IMR-90 (cell line): ENCODE results near the gene CPLX3. TPM values are rescaled to one million over a fixed set of nuclear protein-coding genes. Genes with fewer than 3 reads are reported as not detected.

ENCODE experiments used
- ATAC-seq: fragments of 200-7000 bp; cut with Tn5 transposase; 2 replicates; pipeline ENCODE4 v1.9.1; 2020; ENCODE audit warnings: low read depth, mild to moderate bottlenecking, moderate library complexity
- BruUV-seq: library from RNA; stranded (reverse); fragments of 400-500 nt; replicated peaks from 2 replicates; lab custom pipeline; 2021; lab: Mats Ljungman, UMichigan
- CTCF ChIA-PET: fragments of 300-600 bp; formaldehyde crosslinking; extraction: SDS; loops from one replicate; lab custom pipeline; 2021; ENCODE audit warnings: antibody characterized with exemption; lab: Yijun Ruan, JAX
- POLR2A ChIA-PET: fragments of 300-600 bp; sonication (Branson Sonifier 250); formaldehyde crosslinking; loops from one replicate; lab custom pipeline; 2022; ENCODE audit warnings: antibody characterized with exemption; ENCODE audit not compliant: unreplicated experiment; lab: Charles Lee
- DNase-seq: peaks from one replicate; pipeline ENCODE4 v3.0.0; 2013
- H2AFZ ChIP-seq: replicated peaks from 2 replicates; pipeline ENCODE3; 2013; ENCODE audit warnings: low read length, mild to moderate bottlenecking; ENCODE audit not compliant: poor library complexity
- H2AK5ac ChIP-seq: 2 replicates; pipeline ENCODE4 v1.6.1; 2013; ENCODE audit warnings: low read depth, low read length, inconsistent platforms
- H2AK9ac ChIP-seq: replicated peaks from 2 replicates; pipeline ENCODE3; 2013; ENCODE audit warnings: mild to moderate bottlenecking, low read depth, low read length, moderate library complexity; ENCODE audit not compliant: poor library complexity
- H2BK120ac ChIP-seq: 2 replicates; pipeline ENCODE4 v1.6.1; 2013; ENCODE audit warnings: low read depth, low read length, inconsistent platforms
- H2BK15ac ChIP-seq: 3 replicates; pipeline ENCODE4 v1.6.1; 2013; ENCODE audit warnings: low read depth, low read length, inconsistent platforms
- H2BK20ac ChIP-seq: 2 replicates; pipeline ENCODE4 v1.6.1; 2013; ENCODE audit warnings: low read depth, mild to moderate bottlenecking, inconsistent platforms, low read length, moderate library complexity
- H2BK5ac ChIP-seq: 2 replicates; pipeline ENCODE4 v1.6.1; 2013; ENCODE audit warnings: mild to moderate bottlenecking, low read depth, low read length, inconsistent platforms; ENCODE audit not compliant: poor library complexity, severe bottlenecking
- H3K14ac ChIP-seq: replicated peaks from 2 replicates; pipeline ENCODE4 v1.6.1; 2013; ENCODE audit warnings: low read depth, low read length, inconsistent platforms
- H3K18ac ChIP-seq: 2 replicates; pipeline ENCODE4 v1.6.1; 2013; ENCODE audit warnings: low read depth, low read length, control low read depth
- H3K23ac ChIP-seq: 2 replicates; pipeline ENCODE4 v1.6.1; 2013; ENCODE audit warnings: low read depth, low read length, inconsistent platforms
- H3K27ac ChIP-seq: 2 replicates; pipeline ENCODE4 v1.5.1; 2013; ENCODE audit warnings: mild to moderate bottlenecking, control low read depth, low read length; ENCODE audit not compliant: insufficient read depth
- H3K27me3 ChIP-seq: 2 replicates; pipeline ENCODE4 v1.6.1; 2013; ENCODE audit warnings: low read length; ENCODE audit not compliant: control insufficient read depth, insufficient read depth
- H3K36me3 ChIP-seq: 2 replicates; pipeline ENCODE4 v1.6.1; 2013; ENCODE audit warnings: low read length, mixed read lengths; ENCODE audit not compliant: control insufficient read depth, insufficient read depth
- H3K4ac ChIP-seq: 2 replicates; pipeline ENCODE4 v1.6.1; 2013; ENCODE audit warnings: low read depth, low read length, inconsistent platforms
- H3K4me1 ChIP-seq: 2 replicates; pipeline ENCODE4 v1.6.1; 2013; ENCODE audit warnings: low read length, mixed read lengths; ENCODE audit not compliant: control insufficient read depth, insufficient read depth
- H3K4me2 ChIP-seq: 2 replicates; pipeline ENCODE4 v1.6.1; 2013; ENCODE audit warnings: low read depth, mild to moderate bottlenecking, control low read depth, low read length, moderate library complexity
- H3K4me3 ChIP-seq: 2 replicates; pipeline ENCODE4 v1.5.1; 2013; ENCODE audit warnings: low read depth, mild to moderate bottlenecking, control low read depth, low read length, moderate library complexity; ENCODE audit not compliant: insufficient read depth
- H3K56ac ChIP-seq: 2 replicates; pipeline ENCODE4 v1.6.1; 2013; ENCODE audit warnings: low read length, inconsistent platforms; ENCODE audit not compliant: insufficient read depth; ENCODE audit errors: extremely low read depth
- H3K79me1 ChIP-seq, 2 experiments: 2 replicates each; pipeline ENCODE4 v1.6.1; 2013; ENCODE audit warnings: low read length in 2 of 2, inconsistent platforms in 1 of 2, low read depth in 1 of 2
- H3K9ac ChIP-seq: 2 replicates; pipeline ENCODE4 v1.6.1; 2013; ENCODE audit warnings: low read depth, low read length, control low read depth
- H3K9me1 ChIP-seq: 2 replicates; pipeline ENCODE4 v1.6.1; 2013; ENCODE audit warnings: low read length, inconsistent platforms; ENCODE audit not compliant: insufficient read depth
- H3K9me3 ChIP-seq: 2 replicates; pipeline ENCODE4 v1.6.1; 2013; ENCODE audit warnings: low read length; ENCODE audit not compliant: control insufficient read depth, insufficient read depth
- H4K20me1 ChIP-seq: 2 replicates; pipeline ENCODE4 v1.6.1; 2013; ENCODE audit warnings: low read length, inconsistent platforms; ENCODE audit not compliant: insufficient read depth
- H4K5ac ChIP-seq: 2 replicates; pipeline ENCODE4 v1.6.1; 2013; ENCODE audit warnings: mild to moderate bottlenecking, low read depth, low read length, control low read depth
- H4K8ac ChIP-seq, 2 experiments: 2 replicates each; pipeline ENCODE4 v1.6.1; 2013; ENCODE audit warnings: low read depth in 2 of 2, low read length in 2 of 2, control low read depth in 1 of 2, inconsistent platforms in 1 of 2
- H4K91ac ChIP-seq: 2 replicates; pipeline ENCODE4 v1.6.1; 2013; ENCODE audit warnings: low read depth, low read length, inconsistent platforms; ENCODE audit not compliant: insufficient read depth
- BHLHE40 ChIP-seq: fragments of 150-350 bp; IDR thresholded peaks from 2 replicates; pipeline ENCODE4 v1.6.1; 2016; ENCODE audit warnings: mild to moderate bottlenecking, low read depth, low read length
- CEBPB ChIP-seq: IDR thresholded peaks from 2 replicates; pipeline ENCODE4 v1.6.1; 2012; ENCODE audit warnings: low read depth, low read length, improper control_type of control experiment
- CHD1 ChIP-seq: IDR thresholded peaks from 2 replicates; pipeline ENCODE4 v1.6.1; 2012; ENCODE audit warnings: low read depth, low read length, improper control_type of control experiment
- CTCF ChIP-seq: conservative IDR thresholded peaks from 2 replicates; pipeline ENCODE4 v1.5.1; 2012; ENCODE audit warnings: mild to moderate bottlenecking, low read depth, low read length, improper control_type of control experiment
- ELK1 ChIP-seq: fragments of 150-350 bp; IDR thresholded peaks from 2 replicates; pipeline ENCODE4 v1.6.1; 2016; ENCODE audit warnings: low read depth, mild to moderate bottlenecking, low read length, moderate library complexity, borderline replicate concordance
- FOS ChIP-seq: fragments of 150-350 bp; IDR thresholded peaks from 2 replicates; pipeline ENCODE4 v1.6.1; 2016; ENCODE audit warnings: low read depth, low read length
- MAFK ChIP-seq: IDR thresholded peaks from 2 replicates; pipeline ENCODE4 v1.6.1; 2012; ENCODE audit warnings: low read depth, low read length, improper control_type of control experiment
- MAZ ChIP-seq: IDR thresholded peaks from 2 replicates; pipeline ENCODE4 v1.6.1; 2012; ENCODE audit warnings: low read depth, mild to moderate bottlenecking, low read length, improper control_type of control experiment, moderate library complexity, borderline replicate concordance
- MXI1 ChIP-seq: IDR thresholded peaks from 2 replicates; pipeline ENCODE4 v1.6.1; 2012; ENCODE audit warnings: low read depth, mild to moderate bottlenecking, low read length, moderate library complexity, borderline replicate concordance
- NFE2L2 ChIP-seq: fragments of 150-350 bp; IDR thresholded peaks from 2 replicates; pipeline ENCODE4 v1.6.1; 2016; ENCODE audit warnings: low read depth, mild to moderate bottlenecking, low read length
- POLR2A ChIP-seq: IDR thresholded peaks from 2 replicates; pipeline ENCODE4 v1.6.1; 2012; ENCODE audit warnings: mild to moderate bottlenecking, low read depth, low read length
- RAD21 ChIP-seq: IDR thresholded peaks from 2 replicates; pipeline ENCODE4 v1.6.1; 2012; ENCODE audit warnings: low read length, improper control_type of control experiment
- RCOR1 ChIP-seq: IDR thresholded peaks from 2 replicates; pipeline ENCODE4 v1.6.1; 2012; ENCODE audit warnings: mild to moderate bottlenecking, low read length, improper control_type of control experiment; ENCODE audit not compliant: insufficient replicate concordance
- RFX5 ChIP-seq: IDR thresholded peaks from 2 replicates; pipeline ENCODE4 v1.8.0; 2012; ENCODE audit warnings: low read depth, mild to moderate bottlenecking, low read length, moderate library complexity
- SMC3 ChIP-seq: fragments of 150-350 bp; IDR thresholded peaks from 2 replicates; pipeline ENCODE4 v1.6.1; 2016; ENCODE audit warnings: low read depth, mild to moderate bottlenecking, antibody characterized with exemption, low read length, moderate library complexity
- USF2 ChIP-seq: fragments of 150-350 bp; IDR thresholded peaks from 2 replicates; pipeline ENCODE4 v1.6.1; 2017; ENCODE audit warnings: mild to moderate bottlenecking, antibody characterized with exemption, low read length, low read depth
- WGBS, 2 experiments: methylation state at CpG; one replicate each; pipeline versions ENCODE4 v1.1.5 to v1.1.7; 2013; ENCODE audit warnings: missing lambda C conversion rate in 2 of 2; ENCODE audit not compliant: insufficient read length in 1 of 2; ENCODE audit errors: extremely low coverage in 2 of 2; 5-methylcytosine and 5-hydroxymethylcytosine counted together
- dilution Hi-C: fragments of 300-500 bp; cut with HindIII; formaldehyde crosslinking; loops from one replicate; pipeline ENCODE4 v1.14.3; 2018; ENCODE audit warnings: low sequenced_read_pairs; ENCODE audit not compliant: unreplicated experiment
- in situ Hi-C: fragments of 300-500 bp; cut with MboI; formaldehyde crosslinking; loops from 3 replicates; pipeline ENCODE4 v1.14.3; 2019; ENCODE audit warnings: low sequenced_read_pairs, inconsistent platforms, mixed read lengths
- intact Hi-C: fragments of 100-400 bp; cut with micrococcal nuclease; formaldehyde crosslinking; loops from 2 replicates; pipeline ENCODE4 v1.10.0; 2022
- polyA plus RNA-seq, 3 experiments: library from polyadenylated mRNA; depleted of rRNA; stranded (reverse); fragments of >200 nt; gene quantifications; 2 replicates each; pipeline ENCODE4 v1.2.3, GENCODE V29; 2012; ENCODE audit warnings: low replicate concordance in 1 of 3
- total RNA-seq: library from RNA; depleted of rRNA; stranded (reverse); fragments of >200 nt; gene quantifications from 2 replicates; pipeline ENCODE4 v1.2.3, GENCODE V29; 2012

The CPLX3 gene
- total and polyA plus RNA-seq, 2 of the 4 experiments (the other 2 are of a cell fraction), result not detected

- Histone ChIP-seq H2BK15ac (no peak overlapping the region), H3K9me3 (no peaks in the 10 kb centered on the region), H3K56ac (no peak overlapping the region), H2BK5ac (no peak overlapping the region), H2BK20ac (no peak overlapping the region), H2AFZ (no peak overlapping the region), H4K20me1 (peaks cover 4% of the 10 kb centered on the region), H3K4me3 (no peak overlapping the region), H3K9me1 (0 out of 2 replicates have a peak, but pooled peaks cover 4% of the 10 kb centered on the region), H3K27me3 (peaks cover 52% of the 10 kb centered on the region), H3K4ac (no peak overlapping the region), H4K91ac (no peak overlapping the region), H4K5ac (no peak overlapping the region), H3K27ac (no peak overlapping the region), H3K4me1 (no peaks in the 10 kb centered on the region), H2AK9ac (no peak overlapping the region), H3K4me2 (no peak overlapping the region), H2BK120ac (no peak overlapping the region), H3K18ac (no peak overlapping the region), H3K36me3 (no peaks in the 10 kb centered on the region), H2AK5ac (no peak overlapping the region), H4K8ac (no peak overlapping the region), H3K14ac (no peak overlapping the region), H3K79me1 (no peaks in the 10 kb centered on the region), H3K9ac (no peak overlapping the region), H3K23ac (no peak overlapping the region)
- in situ Hi-C loops (no loop called here), intact Hi-C loops (no loop called here), dilution Hi-C loops (no loop called here)
- no peak for TF ChIP-seq MAZ
- TF ChIP-seq POLR2A, result no peak
- no peak for TF ChIP-seq ELK1
- TF ChIP-seq RAD21, result no peak
- TF ChIP-seq BHLHE40, result no peak
- TF ChIP-seq CEBPB, result no peak
- TF ChIP-seq CHD1, result no peak
- no peak for TF ChIP-seq USF2
- TF ChIP-seq NFE2L2, result no peak
- TF ChIP-seq CTCF, result no peak
- TF ChIP-seq RCOR1, result no peak
- no peak for TF ChIP-seq MXI1
- TF ChIP-seq MAFK, result no peak
- TF ChIP-seq FOS, result no peak
- TF ChIP-seq RFX5, result no peak
- TF ChIP-seq SMC3, result no peak
- CTCF ChIA-PET, result no interaction called here
- no peak for DNase-seq
- WGBS, 2 experiments, result 60% methylated on average over 1 of the region's 7 CpGs; no CpG with 5 or more reads in 1 of the 2 experiments
- POLR2A ChIA-PET, result no interaction called here
- no TSS peak for BruUV-seq
- ATAC-seq, result no peak
Observed at GRCh38 chr15:74821790-74822158, 4.7 kb upstream of the CPLX3 start.
